Measurements from ENCODE around the gene EHF.

DNA sequence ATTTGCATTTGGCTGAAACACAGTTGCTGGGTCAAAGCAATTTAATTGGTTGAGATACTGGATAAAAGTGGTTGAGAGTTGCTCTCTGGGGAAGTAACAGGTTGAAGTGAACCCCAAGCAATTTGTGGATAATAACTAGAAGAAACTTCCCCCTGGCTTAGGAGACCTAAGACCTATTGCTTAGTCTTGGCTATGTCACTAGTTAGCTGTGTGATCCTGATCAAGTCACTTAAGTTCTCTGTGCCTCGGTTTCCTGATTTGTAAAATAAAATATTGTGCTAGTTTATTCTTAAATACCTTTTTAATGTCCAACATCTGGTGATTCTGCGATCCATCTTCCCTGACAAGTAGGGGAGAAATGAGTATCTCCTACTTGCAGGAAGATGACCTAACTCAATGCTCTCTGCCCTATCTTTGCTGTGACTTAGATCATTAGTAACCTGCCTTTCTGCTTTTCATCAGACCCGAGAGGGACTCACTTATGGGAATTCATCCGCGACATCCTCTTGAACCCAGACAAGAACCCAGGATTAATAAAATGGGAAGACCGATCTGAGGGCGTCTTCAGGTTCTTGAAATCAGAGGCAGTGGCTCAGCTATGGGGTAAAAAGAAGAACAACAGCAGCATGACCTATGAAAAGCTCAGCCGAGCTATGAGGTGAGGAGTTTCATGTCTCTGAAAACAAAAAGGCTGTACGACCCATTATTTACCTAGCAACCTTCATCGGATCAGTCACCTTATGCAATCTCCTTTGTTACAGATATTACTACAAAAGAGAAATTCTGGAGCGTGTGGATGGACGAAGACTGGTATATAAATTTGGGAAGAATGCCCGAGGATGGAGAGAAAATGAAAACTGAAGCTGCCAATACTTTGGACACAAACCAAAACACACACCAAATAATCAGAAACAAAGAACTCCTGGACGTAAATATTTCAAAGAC lies 37.5 kb downstream of the EHF start:
- no peak for TF ChIP-seq RAD21 (conservative IDR thresholded peaks at IDR 0.05)
- TF ChIP-seq, protein P1, sequence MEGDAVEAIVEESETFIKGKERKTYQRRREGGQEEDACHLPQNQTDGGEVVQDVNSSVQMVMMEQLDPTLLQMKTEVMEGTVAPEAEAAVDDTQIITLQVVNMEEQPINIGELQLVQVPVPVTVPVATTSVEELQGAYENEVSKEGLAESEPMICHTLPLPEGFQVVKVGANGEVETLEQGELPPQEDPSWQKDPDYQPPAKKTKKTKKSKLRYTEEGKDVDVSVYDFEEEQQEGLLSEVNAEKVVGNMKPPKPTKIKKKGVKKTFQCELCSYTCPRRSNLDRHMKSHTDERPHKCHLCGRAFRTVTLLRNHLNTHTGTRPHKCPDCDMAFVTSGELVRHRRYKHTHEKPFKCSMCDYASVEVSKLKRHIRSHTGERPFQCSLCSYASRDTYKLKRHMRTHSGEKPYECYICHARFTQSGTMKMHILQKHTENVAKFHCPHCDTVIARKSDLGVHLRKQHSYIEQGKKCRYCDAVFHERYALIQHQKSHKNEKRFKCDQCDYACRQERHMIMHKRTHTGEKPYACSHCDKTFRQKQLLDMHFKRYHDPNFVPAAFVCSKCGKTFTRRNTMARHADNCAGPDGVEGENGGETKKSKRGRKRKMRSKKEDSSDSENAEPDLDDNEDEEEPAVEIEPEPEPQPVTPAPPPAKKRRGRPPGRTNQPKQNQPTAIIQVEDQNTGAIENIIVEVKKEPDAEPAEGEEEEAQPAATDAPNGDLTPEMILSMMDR (IDR thresholded peaks at IDR 0.05; ENCODE audit: poor library complexity, severe bottlenecking) = no peak
- no peak for TF ChIP-seq EZH2 (IDR thresholded peaks at IDR 0.05; ENCODE audit: borderline replicate concordance, insufficient read depth, low read length, poor library complexity, severe bottlenecking)
- no peak for TF ChIP-seq POLR2AphosphoS5 (IDR thresholded peaks at IDR 0.05)
- TF ChIP-seq SMC3 (conservative IDR thresholded peaks at IDR 0.05; ENCODE audit: poor library complexity) = no peak
- no peak for TF ChIP-seq TAF1 (IDR thresholded peaks at IDR 0.05; ENCODE audit: low read depth)
- no peak for TF ChIP-seq EP300 (conservative IDR thresholded peaks at IDR 0.05; ENCODE audit: poor library complexity, severe bottlenecking)
- TF ChIP-seq, protein P2, sequence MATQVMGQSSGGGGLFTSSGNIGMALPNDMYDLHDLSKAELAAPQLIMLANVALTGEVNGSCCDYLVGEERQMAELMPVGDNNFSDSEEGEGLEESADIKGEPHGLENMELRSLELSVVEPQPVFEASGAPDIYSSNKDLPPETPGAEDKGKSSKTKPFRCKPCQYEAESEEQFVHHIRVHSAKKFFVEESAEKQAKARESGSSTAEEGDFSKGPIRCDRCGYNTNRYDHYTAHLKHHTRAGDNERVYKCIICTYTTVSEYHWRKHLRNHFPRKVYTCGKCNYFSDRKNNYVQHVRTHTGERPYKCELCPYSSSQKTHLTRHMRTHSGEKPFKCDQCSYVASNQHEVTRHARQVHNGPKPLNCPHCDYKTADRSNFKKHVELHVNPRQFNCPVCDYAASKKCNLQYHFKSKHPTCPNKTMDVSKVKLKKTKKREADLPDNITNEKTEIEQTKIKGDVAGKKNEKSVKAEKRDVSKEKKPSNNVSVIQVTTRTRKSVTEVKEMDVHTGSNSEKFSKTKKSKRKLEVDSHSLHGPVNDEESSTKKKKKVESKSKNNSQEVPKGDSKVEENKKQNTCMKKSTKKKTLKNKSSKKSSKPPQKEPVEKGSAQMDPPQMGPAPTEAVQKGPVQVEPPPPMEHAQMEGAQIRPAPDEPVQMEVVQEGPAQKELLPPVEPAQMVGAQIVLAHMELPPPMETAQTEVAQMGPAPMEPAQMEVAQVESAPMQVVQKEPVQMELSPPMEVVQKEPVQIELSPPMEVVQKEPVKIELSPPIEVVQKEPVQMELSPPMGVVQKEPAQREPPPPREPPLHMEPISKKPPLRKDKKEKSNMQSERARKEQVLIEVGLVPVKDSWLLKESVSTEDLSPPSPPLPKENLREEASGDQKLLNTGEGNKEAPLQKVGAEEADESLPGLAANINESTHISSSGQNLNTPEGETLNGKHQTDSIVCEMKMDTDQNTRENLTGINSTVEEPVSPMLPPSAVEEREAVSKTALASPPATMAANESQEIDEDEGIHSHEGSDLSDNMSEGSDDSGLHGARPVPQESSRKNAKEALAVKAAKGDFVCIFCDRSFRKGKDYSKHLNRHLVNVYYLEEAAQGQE (IDR thresholded peaks at IDR 0.05; ENCODE audit: borderline replicate concordance) = no peak
